Measurements from ENCODE around the gene CHST9. TPM values are rescaled to one million over a fixed set of nuclear protein-coding genes. Genes with fewer than 3 reads are reported as not detected.
A peak's percentile ranks its signal among the peaks of the same experiment; 100 is the strongest.

CHST9 gene
- total RNA-seq, 1 experiment from 2014 or later = 19.2 TPM

DNA sequence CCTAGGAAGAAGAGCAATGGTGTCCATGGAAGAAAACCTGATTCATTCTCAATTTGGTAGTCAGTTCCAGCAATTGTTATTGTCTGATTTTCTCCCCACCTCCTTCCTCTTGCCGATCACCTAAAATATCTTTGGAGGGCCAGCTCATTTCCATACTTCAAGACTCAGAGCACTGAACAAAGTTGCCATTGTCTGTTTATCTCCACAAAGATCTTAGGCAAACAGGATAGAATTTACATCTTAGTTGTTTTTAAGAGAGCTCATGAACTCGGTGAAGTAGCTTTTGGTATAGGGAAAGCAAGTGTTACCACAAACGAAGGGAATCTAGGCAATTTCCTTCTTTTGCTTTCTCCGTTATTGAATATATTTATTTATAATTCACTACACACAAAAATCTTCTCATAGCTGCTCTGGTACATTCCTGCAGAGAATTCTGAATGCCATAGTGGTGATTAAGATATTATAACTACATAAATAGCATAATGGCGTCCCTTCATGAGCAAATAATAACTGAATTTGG, 41.5 kb upstream of the CHST9 start (continued):
- TF ChIP-seq, protein P1, sequence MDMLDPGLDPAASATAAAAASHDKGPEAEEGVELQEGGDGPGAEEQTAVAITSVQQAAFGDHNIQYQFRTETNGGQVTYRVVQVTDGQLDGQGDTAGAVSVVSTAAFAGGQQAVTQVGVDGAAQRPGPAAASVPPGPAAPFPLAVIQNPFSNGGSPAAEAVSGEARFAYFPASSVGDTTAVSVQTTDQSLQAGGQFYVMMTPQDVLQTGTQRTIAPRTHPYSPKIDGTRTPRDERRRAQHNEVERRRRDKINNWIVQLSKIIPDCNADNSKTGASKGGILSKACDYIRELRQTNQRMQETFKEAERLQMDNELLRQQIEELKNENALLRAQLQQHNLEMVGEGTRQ (CRISPR knock-in tag; IDR thresholded peaks at IDR 0.05) = no peak
- TF ChIP-seq, protein P2, sequence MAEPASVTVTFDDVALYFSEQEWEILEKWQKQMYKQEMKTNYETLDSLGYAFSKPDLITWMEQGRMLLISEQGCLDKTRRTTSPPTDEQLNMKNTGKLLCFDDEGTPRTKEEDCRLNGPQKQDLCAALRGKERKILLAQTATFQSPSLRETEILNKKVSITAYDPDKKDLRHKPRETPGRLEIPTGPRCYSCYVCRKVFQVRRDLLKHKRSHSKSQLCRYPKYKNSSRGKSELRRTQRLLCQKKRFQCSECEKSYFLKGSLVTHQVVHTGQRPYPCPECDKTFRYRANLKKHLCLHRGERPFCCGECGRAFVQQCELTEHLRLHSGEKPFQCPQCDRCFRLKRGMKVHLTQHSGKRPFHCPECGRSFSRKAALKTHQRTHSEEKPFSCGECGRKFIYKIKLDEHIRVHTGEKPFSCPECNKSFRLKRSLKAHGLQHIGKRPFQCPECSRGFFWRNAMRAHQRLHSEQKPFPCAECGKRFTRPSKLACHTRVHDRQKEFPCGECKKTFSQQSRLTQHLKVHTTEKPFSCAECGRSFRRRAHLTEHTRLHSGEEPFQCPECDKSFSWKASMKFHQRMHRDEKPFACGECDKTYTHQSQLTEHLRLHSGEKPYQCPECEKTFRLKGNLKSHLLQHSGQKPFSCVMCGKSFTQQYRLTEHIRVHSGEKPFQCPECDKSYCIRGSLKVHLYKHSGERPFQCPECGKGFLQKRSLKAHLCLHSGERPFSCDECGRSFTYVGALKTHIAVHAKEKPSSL (CRISPR knock-in tag; conservative IDR thresholded peaks at IDR 0.05) = no peak
- TF ChIP-seq, protein P3, sequence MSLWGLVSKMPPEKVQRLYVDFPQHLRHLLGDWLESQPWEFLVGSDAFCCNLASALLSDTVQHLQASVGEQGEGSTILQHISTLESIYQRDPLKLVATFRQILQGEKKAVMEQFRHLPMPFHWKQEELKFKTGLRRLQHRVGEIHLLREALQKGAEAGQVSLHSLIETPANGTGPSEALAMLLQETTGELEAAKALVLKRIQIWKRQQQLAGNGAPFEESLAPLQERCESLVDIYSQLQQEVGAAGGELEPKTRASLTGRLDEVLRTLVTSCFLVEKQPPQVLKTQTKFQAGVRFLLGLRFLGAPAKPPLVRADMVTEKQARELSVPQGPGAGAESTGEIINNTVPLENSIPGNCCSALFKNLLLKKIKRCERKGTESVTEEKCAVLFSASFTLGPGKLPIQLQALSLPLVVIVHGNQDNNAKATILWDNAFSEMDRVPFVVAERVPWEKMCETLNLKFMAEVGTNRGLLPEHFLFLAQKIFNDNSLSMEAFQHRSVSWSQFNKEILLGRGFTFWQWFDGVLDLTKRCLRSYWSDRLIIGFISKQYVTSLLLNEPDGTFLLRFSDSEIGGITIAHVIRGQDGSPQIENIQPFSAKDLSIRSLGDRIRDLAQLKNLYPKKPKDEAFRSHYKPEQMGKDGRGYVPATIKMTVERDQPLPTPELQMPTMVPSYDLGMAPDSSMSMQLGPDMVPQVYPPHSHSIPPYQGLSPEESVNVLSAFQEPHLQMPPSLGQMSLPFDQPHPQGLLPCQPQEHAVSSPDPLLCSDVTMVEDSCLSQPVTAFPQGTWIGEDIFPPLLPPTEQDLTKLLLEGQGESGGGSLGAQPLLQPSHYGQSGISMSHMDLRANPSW (CRISPR knock-in tag; conservative IDR thresholded peaks at IDR 0.05; ENCODE audit: low read depth) = no peak
- TF ChIP-seq NR2C2 (CRISPR knock-in tag; IDR thresholded peaks at IDR 0.05) (no peak), NFYB (CRISPR knock-in tag; conservative IDR thresholded peaks at IDR 0.05; ENCODE audit: low read depth) (no peak)
- TF ChIP-seq, protein P4, sequence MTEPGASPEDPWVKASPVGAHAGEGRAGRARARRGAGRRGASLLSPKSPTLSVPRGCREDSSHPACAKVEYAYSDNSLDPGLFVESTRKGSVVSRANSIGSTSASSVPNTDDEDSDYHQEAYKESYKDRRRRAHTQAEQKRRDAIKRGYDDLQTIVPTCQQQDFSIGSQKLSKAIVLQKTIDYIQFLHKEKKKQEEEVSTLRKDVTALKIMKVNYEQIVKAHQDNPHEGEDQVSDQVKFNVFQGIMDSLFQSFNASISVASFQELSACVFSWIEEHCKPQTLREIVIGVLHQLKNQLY (CRISPR knock-in tag; IDR thresholded peaks at IDR 0.05) = no peak

DNA sequence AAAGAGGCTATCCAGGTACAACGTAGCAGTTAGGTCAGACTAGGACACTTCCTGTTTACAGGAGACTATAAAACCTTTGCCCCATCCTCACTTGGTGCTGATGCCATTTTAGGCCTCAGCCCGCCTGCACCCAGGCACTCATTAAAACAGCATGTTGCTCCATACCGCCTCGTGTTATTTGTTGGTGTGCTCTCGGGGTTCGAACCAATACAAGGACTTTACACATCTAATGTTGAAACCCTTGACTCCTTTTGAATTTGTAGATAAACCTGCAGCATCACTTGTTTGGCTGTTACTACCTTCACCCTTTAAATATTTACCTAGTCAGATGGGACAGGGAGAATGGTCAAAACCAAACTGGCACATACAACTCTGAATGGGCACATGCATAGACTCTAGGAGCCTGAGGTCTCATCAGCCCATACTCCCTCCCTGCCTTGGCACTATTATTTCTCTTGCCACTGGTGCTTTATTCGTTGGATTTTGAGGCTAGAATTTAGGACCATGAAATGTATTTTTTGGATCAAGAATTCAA, 40.9 kb upstream of the CHST9 start:
- Mint-ChIP-seq H3K27me3 (ENCODE audit: low read depth) (no peaks in the 10 kb centered on the region; the same call in 1 of the 2 replicates), H3K36me3 (peaks cover 10% of the 10 kb centered on the region), H3K9me3 (peaks cover 26% of the 10 kb centered on the region), H3K4me3 (no peak overlapping the region), H3K27ac (peak overlapping the region; percentile 57; the same call in 1 of the 2 replicates), H3K4me1 (peaks cover 71% of the 10 kb centered on the region)
- ATAC-seq = no peak
- POLR2A ChIA-PET = no interaction called here
- DNase-seq (ENCODE audit: low spot score) = no peak
- CTCF ChIA-PET = no interaction called here
- TF ChIP-seq PRRX2 (CRISPR knock-in tag; IDR thresholded peaks at IDR 0.05) (no peak), ZNF263 (CRISPR knock-in tag; IDR thresholded peaks at IDR 0.05; ENCODE audit: low read depth) (no peak), IRF2 (CRISPR knock-in tag; IDR thresholded peaks at IDR 0.05; ENCODE audit: borderline replicate concordance, low read depth) (no peak), ZNF219 (CRISPR knock-in tag; IDR thresholded peaks at IDR 0.05; ENCODE audit: borderline replicate concordance) (no peak), SMAD4 (CRISPR knock-in tag; IDR thresholded peaks at IDR 0.05) (no peak), OVOL2 (CRISPR knock-in tag; IDR thresholded peaks at IDR 0.05; ENCODE audit: borderline replicate concordance) (no peak), SP1 (CRISPR knock-in tag; conservative IDR thresholded peaks at IDR 0.05) (no peak), ZNF416 (CRISPR knock-in tag; IDR thresholded peaks at IDR 0.05) (no peak), JAZF1 (CRISPR knock-in tag; IDR thresholded peaks at IDR 0.05) (no peak)
- TF ChIP-seq, protein P5, sequence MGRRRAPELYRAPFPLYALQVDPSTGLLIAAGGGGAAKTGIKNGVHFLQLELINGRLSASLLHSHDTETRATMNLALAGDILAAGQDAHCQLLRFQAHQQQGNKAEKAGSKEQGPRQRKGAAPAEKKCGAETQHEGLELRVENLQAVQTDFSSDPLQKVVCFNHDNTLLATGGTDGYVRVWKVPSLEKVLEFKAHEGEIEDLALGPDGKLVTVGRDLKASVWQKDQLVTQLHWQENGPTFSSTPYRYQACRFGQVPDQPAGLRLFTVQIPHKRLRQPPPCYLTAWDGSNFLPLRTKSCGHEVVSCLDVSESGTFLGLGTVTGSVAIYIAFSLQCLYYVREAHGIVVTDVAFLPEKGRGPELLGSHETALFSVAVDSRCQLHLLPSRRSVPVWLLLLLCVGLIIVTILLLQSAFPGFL (CRISPR knock-in tag; IDR thresholded peaks at IDR 0.05; ENCODE audit: borderline replicate concordance) = no peak
- TF ChIP-seq, protein P6, sequence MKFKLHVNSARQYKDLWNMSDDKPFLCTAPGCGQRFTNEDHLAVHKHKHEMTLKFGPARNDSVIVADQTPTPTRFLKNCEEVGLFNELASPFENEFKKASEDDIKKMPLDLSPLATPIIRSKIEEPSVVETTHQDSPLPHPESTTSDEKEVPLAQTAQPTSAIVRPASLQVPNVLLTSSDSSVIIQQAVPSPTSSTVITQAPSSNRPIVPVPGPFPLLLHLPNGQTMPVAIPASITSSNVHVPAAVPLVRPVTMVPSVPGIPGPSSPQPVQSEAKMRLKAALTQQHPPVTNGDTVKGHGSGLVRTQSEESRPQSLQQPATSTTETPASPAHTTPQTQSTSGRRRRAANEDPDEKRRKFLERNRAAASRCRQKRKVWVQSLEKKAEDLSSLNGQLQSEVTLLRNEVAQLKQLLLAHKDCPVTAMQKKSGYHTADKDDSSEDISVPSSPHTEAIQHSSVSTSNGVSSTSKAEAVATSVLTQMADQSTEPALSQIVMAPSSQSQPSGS (CRISPR knock-in tag; IDR thresholded peaks at IDR 0.05; ENCODE audit: borderline replicate concordance, low read depth) = no peak
- TF ChIP-seq, protein P7, sequence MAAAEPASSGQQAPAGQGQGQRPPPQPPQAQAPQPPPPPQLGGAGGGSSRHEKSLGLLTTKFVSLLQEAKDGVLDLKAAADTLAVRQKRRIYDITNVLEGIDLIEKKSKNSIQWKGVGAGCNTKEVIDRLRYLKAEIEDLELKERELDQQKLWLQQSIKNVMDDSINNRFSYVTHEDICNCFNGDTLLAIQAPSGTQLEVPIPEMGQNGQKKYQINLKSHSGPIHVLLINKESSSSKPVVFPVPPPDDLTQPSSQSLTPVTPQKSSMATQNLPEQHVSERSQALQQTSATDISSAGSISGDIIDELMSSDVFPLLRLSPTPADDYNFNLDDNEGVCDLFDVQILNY (CRISPR knock-in tag; IDR thresholded peaks at IDR 0.05) = no peak
- TF ChIP-seq, protein P8, sequence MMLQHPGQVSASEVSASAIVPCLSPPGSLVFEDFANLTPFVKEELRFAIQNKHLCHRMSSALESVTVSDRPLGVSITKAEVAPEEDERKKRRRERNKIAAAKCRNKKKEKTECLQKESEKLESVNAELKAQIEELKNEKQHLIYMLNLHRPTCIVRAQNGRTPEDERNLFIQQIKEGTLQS (CRISPR knock-in tag; conservative IDR thresholded peaks at IDR 0.05) = no peak
- TF ChIP-seq, protein P9, sequence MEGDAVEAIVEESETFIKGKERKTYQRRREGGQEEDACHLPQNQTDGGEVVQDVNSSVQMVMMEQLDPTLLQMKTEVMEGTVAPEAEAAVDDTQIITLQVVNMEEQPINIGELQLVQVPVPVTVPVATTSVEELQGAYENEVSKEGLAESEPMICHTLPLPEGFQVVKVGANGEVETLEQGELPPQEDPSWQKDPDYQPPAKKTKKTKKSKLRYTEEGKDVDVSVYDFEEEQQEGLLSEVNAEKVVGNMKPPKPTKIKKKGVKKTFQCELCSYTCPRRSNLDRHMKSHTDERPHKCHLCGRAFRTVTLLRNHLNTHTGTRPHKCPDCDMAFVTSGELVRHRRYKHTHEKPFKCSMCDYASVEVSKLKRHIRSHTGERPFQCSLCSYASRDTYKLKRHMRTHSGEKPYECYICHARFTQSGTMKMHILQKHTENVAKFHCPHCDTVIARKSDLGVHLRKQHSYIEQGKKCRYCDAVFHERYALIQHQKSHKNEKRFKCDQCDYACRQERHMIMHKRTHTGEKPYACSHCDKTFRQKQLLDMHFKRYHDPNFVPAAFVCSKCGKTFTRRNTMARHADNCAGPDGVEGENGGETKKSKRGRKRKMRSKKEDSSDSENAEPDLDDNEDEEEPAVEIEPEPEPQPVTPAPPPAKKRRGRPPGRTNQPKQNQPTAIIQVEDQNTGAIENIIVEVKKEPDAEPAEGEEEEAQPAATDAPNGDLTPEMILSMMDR (IDR thresholded peaks at IDR 0.05) = no peak
- TF ChIP-seq, protein P10, sequence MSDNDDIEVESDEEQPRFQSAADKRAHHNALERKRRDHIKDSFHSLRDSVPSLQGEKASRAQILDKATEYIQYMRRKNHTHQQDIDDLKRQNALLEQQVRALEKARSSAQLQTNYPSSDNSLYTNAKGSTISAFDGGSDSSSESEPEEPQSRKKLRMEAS (CRISPR knock-in tag; IDR thresholded peaks at IDR 0.05) = no peak

All from WTC11 (cell line).